Activated CD8-positive, alpha-beta memory T cell treated with anti-CD3 and anti-CD28 coated beads, Interleukin-2, amount 50 U/mL, for 48 hours (primary cell): ENCODE measurements around the gene ABCG4.
"Not testable (repeated sequence)": the region's sequence is repeated elsewhere in the genome, so short reads cannot be mapped to it uniquely, and the experiment has no call there.

Source experiments
- DNase-seq: peaks from one replicate; pipeline ENCODE4 v3.0.0-alpha.2; 2020

ABCG4 gene

DNA sequence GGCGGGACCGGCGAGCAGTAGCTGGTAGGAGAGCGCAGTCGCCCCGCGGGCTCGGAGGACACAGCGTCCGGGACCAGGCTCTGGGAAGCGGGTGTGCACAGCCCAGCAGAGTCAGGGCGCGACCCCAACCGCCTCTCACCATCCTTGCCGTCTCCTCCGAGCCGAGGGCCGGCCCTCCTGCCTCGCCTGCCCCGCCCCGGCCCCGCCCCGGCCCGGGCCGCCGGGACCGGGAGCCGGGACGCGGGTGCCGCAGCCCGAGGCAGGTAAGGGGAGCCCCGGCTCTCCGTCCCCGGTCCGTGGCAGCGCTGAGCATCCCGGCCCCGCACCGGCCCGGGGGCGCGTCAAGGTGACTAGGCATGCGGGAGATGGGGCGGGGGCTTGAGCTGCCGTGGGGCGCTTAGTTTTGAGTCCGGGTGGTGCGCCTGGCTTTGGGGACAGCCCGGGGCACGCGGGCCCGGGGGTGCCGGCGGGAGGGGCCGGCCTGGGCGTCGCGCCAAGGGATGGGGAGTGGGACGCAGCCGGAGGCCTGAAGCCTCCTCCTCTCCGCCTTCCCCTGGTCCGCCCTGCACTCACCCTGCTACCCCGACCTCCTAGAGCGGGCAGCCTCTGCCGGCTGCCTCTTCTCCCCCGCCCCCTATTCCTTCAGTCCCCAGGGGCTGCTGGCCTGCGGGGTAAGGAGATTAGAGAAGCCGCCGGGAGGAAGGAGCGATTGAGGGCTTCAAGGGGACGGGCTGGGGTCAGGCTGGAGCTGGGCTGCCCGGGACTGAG is at the start of gene ABCG4:
Gene ABCG4, plus strand, starts transcription at position 35 of the 768 bp plus-strand sequence. CDS start 914 bp downstream, outside the sequence.
- peak; percentile 69 for DNase-seq

GRCh38 chr11:119099711-119100110 is 49.1 kb upstream of the ABCG4 start:
- DNase-seq = no peak

DNA sequence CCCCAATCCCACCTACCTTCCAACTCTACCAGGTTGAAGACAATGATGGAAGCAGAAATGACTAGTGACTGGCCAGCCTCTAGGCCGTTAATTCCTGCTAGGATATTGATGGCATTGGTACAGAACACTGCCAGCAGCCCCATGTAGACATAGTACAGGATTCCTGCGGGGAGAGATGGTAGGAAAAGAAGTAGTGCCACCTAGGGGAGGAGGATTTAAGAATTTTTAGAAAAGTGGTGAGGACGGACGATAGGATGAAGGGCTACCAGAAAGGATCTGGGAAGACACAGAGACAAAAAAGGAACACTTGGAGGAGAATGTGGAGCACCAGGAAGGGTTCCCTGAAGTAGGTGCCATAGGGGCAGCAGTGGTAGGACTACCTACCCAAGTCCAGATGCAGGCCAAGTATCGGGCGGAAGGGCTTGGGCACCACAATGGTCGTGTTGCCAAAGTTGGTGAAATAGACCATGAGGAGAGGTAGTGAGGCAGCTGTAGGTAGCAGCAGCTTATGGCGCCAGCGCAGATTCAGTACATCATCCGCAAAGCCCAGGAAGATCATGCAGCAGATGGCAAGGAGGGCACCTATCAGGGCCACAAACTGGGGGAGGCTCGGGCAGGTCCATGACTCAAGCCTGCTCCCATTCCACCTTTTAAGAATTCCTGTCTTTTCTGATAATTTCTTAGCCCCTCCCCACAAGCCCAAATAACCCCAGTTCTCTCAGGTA is 48.4 kb upstream of the ABCG4 start:
- no peak for DNase-seq

DNA sequence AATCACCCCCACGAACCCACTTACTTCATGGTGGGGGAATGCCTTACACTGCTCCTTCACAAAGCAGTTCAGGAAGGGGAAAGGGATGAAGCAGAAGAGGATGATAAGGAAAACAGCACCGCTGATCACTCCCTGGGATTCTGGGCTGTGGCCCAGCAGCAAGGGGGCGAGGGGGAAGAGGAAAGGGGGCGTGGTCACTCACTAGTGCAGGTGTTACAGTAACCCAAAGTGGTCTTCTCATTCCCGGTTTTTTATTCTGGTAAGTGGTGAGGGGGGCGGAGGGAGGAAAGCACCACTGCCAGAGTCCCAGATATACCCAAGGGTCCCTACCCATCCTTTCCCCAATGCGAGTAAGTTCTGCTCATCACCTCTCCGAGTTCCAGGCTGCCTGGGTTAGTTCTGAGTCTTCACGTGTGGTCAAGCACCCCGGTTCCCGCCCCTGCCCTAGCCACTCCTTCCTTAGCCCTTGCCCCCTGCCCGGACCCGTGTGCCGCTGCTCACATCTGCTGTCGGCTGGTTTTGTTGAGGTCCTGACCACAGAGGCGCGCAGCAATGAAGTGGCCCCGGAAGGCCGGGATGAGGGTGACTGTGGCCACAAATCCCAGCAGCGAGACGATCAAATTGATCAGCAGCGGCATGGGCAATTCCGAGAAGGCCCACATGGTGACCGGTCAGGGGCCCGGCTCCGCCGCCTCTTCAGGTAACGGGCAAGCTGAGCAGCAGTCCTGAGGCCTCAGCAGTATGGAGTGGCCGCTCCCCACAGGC is 47.7 kb upstream of the ABCG4 start:
- DNase-seq = no peak

DNA sequence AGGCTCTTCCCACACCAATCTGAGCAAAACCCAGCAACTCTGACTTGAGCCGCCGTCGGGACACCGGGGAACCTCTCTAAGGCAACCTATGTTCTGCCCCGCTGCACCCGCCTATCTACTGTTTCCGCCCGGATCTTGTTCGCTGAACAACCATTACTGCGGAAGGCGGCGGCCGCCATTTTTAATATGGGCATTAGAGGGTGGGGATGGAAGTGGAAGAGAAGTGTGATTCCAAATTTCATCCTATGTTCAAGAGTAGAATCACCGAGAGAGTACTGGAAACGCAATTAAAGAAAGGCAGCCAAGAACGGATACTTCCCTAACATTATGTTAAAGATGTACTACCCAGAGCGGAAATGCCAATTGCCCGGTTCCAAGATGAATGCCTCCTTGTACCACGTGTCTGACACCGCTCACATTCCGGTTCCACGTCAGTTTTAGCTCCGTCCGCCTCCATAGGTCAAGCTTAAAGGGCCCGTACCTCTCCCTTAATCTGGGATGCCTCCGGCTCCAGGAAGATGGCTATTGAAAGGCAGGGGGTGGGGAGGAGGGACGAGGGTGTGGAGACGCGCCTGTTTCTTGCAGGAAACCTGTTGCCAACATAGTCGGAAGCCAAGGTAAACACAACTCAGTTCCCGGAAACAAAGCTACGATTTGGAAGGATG is 47.0 kb upstream of the ABCG4 start, which contains the start of gene DPAGT1:
Gene DPAGT1, minus strand, starts transcription at position 95 of the 665 bp plus-strand sequence. CDS start 198 bp downstream, outside the sequence.
- DNase-seq = peak; percentile 91

- DNase-seq = not testable (repeated sequence)
These were observed 45.6 kb upstream of the ABCG4 start for GRCh38 chr11:119103161-119103664.

DNA sequence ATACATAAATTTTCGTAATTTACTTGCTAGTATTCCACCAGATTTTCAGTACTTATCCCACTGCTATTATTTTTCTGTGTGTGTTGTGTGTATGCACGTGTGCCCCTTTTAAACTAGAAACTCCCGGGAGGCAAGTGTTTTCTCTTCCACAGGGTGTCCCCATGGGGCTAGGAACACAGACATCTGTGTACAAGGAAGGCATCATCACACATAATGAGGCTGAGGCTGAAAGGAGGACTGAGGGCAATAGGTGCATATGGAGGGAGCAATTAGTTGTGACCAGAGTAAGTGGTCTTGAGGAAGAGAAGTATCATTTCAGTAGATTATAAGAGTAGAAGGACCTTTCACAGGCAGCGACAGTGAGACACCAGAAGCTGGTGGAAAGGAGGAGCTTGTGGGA is 45.1 kb upstream of the ABCG4 start:
- DNase-seq = no peak

DNA sequence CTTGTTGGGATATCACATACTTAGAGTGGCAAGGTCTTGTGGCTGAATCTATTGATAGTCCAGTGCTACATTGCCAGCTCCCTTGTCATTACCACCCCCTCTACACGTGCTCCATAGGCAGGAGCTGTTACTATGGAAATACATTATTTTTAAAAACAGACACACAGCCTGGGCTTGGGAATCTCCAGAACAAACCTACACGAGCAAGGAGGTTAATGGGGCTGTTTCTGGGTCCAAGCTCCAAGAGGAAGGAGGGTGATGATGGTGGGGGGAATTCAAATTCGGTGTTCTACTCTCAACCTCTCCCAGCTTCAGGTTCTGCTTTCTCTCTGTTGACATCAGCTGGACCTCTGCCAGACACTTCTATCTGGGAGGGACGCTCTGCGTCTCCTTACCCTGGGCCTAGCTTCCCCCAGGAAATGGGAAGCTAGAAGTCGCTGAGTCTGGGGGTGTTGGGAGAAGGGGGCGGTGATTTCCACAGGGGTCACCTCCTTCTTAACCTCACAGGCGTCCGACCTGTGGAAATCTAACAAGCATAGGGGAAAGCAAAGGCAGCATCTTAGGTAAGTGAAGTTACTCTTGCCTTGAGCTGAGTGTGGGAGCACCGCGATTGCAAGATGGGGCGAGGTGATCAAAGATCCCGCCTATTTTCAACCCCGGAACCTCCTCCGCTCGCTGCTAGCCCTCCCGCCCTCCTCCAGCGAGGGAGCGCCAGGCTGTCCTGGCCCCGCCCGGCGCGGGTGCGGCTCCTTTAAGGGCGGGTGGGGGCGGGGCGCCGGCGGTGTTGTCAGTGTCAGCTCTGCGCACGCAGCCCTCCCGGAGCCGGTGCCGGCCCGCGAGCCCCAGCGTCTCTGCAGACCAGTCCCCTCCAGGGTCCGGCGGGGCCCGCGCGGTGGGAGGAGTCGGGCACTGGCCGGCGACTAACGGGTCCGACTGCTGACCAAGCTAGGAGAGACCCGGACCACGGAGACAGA is 42.0 kb upstream of the ABCG4 start, which contains the start of gene C2CD2L:
Gene C2CD2L, plus strand, starts transcription at position 781 of the 974 bp plus-strand sequence. CDS start 398 bp downstream, outside the sequence.
- DNase-seq = peak; percentile 92

- no peak for DNase-seq
These were observed 41.2 kb upstream of the ABCG4 start for GRCh38 chr11:119107538-119108145.

DNA sequence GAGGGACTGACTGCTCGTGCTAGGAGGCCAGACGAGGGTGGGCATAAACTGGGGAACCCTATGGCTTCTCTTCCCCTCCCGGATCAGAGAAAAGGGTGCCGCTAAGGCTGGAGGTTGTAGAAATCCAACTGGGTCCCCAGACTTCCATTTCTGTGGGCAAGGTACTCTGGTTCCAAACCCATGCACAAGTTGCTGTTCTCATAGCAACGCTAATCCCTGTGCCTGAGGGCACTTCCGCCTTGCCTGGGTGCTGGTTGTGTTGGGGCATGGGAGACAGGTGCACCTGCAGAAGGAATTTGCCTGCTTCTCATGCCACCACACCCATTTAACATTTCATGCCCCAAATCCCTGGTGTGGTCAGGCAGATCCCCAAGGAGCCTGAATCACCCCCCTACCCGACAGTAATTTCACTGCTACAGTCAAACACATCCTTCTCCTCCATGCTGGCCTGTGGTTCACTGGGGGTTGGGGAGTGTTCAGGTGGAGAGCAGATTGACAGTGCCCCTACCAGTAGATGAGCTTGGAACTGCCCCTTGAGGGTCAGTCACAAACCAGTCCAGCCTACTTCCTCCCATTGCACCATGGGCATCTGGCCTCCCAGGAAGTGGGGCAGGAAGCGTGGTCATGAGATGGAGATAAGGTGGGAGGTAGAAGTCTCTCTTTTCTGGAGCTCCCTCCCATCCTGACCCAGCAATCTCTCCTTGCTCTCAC is 40.6 kb upstream of the ABCG4 start:
- no peak for DNase-seq

DNA sequence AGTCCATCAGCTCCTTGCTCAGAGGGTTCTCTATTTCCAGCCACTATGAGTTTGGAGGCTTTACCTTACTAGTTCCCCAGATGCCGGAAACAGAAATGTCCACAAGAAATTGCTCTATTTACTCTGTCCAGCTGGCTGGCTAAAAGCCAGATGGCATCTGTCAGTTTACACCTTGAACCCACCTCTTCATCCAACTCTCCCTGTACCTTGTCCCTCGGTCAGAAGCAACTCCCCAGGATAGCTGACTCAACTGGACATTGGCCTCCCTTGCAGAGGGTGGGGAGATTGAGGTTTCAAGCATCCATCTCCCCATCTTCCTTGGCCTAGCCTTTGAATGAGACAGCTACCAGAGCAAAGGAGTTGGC is 40.0 kb upstream of the ABCG4 start:
- no peak for DNase-seq

DNA sequence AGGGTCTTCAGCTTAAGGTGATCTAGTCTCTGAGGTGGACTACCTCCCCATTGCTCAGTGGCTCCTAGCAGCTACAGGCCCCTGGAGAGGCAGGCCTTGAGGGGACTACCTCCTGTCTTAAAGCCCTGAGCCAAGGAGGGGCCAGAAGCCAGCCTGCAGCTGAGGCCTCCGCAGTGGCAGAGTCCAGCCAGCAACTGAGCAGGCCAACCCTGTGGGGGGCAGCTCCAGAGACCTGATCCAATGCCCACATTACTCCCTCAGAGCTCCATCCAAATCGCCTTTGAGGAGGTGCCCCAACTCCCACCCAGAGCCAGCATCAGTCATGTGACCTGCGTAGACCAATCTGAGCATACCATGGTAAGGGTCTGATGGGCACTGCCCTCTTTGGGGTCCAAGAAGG is 39.0 kb upstream of the ABCG4 start:
- no peak for DNase-seq

DNA sequence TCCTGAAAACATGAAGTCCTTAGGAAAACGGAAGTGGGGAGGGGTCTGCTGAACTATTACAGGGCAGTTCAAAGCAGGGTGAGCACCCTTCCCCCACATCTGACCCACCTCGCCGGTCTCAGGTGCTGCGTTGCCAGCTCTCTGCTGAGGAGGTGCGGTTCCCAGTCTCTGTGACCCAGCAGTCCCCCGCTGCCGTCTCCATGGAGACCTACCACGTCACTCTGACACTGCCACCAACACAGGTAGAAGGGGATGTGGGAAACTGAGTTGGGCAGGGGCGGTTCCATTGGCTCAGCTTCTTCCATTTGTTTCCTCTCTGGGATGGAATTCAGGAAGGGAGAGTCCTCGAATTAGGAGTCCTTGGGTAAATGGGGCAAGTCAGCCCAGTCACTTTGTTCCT is 38.4 kb upstream of the ABCG4 start:
- DNase-seq = no peak

DNA sequence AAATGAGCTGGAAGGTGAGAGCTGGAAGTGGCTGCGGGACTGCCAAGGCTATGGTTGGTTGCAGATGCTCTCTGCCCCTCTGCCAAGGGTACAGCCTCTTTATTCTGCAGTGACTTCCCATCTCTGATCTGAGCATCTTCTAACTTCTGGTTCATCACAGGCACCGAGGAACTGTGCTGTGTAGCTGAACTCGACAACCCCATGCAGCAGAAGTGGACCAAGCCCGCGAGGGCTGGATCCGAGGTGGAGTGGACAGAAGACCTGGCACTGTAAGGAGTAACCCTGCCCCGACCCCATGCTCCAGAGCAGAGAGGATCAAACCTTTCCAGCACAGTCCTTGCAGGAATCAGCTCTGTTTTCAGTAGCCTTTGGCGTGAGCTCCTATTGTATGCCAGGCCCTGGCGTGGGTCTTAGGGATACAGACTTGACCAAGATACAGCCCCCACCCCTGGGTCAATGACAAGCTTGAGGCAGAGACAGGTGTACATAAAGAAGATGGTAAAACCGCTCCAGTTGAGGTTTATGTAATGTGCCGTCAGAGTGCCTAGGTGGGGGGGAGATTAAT is 37.4 kb upstream of the ABCG4 start:
- no peak for DNase-seq

- no peak for DNase-seq
These were observed 36.4 kb upstream of the ABCG4 start for GRCh38 chr11:119112314-119113020.

GRCh38 chr11:119113716-119114115 is 35.1 kb upstream of the ABCG4 start:
- no peak for DNase-seq

- DNase-seq = no peak
These were observed 34.5 kb upstream of the ABCG4 start for GRCh38 chr11:119114351-119114750.

- no peak for DNase-seq
These were observed 33.2 kb upstream of the ABCG4 start for GRCh38 chr11:119115484-119116234.
